HCT116 (cell line): ENCODE data around the gene KIRREL1. TPM values are rescaled to one million over a fixed set of nuclear protein-coding genes. Genes with fewer than 3 reads are reported as not detected.

Source experiments
- ATAC-seq: fragments of 200-7000 bp; cut with Tn5 transposase; 2 replicates; pipeline ENCODE4 v1.9.1; 2020; ENCODE audit warnings: mild to moderate bottlenecking, moderate library complexity
- BruUV-seq: library from RNA; stranded (reverse); fragments of 400-500 nt; replicated peaks from 2 replicates; lab custom pipeline; 2021; lab: Mats Ljungman, UMichigan
- CTCF ChIA-PET: fragments of 300-600 bp; sonication (Branson Sonifier 250); formaldehyde crosslinking; loops from one replicate; lab custom pipeline; 2021; ENCODE audit warnings: antibody characterized with exemption; lab: Charles Lee
- POLR2A ChIA-PET: fragments of 300-600, 350-600 bp; sonication (Branson Sonifier 250); formaldehyde crosslinking; loops from one replicate; lab custom pipeline; 2021; ENCODE audit warnings: antibody characterized with exemption; lab: Charles Lee
- RAD21 ChIA-PET, 2 experiments: fragments of 300-600 bp; sonication (Branson Sonifier 250); formaldehyde crosslinking; loops; one replicate each; lab custom pipeline; 2023; ENCODE audit warnings: low total read pairs in 2 of 2; ENCODE audit not compliant: uncharacterized antibody in 2 of 2, unreplicated experiment in 2 of 2, low non-redundant PET in 1 of 2; lab: Charles Lee
- DNase-seq: peaks from one replicate; pipeline ENCODE4 v3.0.0-alpha.2; 2010; ENCODE audit warnings: low read depth, low spot score
- H2AFZ ChIP-seq: fragments of 200-600 bp; shearing (Covaris generic), sonication (generic); 2 replicates; pipeline ENCODE4 v1.6.1; 2017; ENCODE audit warnings: low read depth, mixed run types, mixed read lengths, antibody characterized with exemption, low read length; ENCODE audit not compliant: poor library complexity, severe bottlenecking
- H3K27ac ChIP-seq: 2 replicates; pipeline ENCODE4 v1.5.1; 2012; ENCODE audit warnings: low read depth, low read length
- H3K27me3 ChIP-seq: fragments of 200-600 bp; sonication (generic); 2 replicates; pipeline ENCODE4 v1.6.1; 2016; ENCODE audit warnings: mixed run types, low read length, mixed read lengths; ENCODE audit not compliant: insufficient read depth
- H3K36me3 ChIP-seq, 2 experiments: fragments of 200-500 bp in 1 of 2; fragments of 200-600 bp in 1 of 2; sonication (Bioruptor generic) in 1 of 2; sonication (generic) in 1 of 2; 2 replicates each; pipeline versions ENCODE4 v1.5.1 to v1.6.1; 2014 to 2016; ENCODE audit warnings: low read length in 2 of 2, inconsistent platforms in 1 of 2, mixed read lengths in 1 of 2, mixed run types in 1 of 2; ENCODE audit not compliant: insufficient read depth in 2 of 2, control insufficient read depth in 1 of 2
- H3K4me1 ChIP-seq, 2 experiments: fragments of 200-600 bp in 1 of 2; sonication (generic) in 1 of 2; 2 replicates each; pipeline versions ENCODE4 v1.5.1 to v1.6.1; 2012 to 2017; ENCODE audit warnings: low read length in 2 of 2, inconsistent platforms in 1 of 2, mild to moderate bottlenecking in 1 of 2, mixed read lengths in 1 of 2, mixed run types in 1 of 2, moderate library complexity in 1 of 2; ENCODE audit not compliant: insufficient read depth in 2 of 2, control insufficient read depth in 1 of 2
- H3K4me2 ChIP-seq: fragments of 200-600 bp; sonication (generic); 2 replicates; pipeline ENCODE4 v1.6.1; 2017; ENCODE audit warnings: mixed run types, low read length, mixed read lengths
- H3K4me3 ChIP-seq, 2 experiments: fragments of 200-600 bp in 1 of 2; sonication (generic) in 1 of 2; replicated peaks in 1 of 2; 2 replicates each; pipeline ENCODE4 v1.5.1; 2011 to 2016; ENCODE audit warnings: low read length in 2 of 2, control low read depth in 1 of 2, low read depth in 1 of 2, mild to moderate bottlenecking in 1 of 2, mixed read lengths in 1 of 2, mixed run types in 1 of 2
- H3K79me2 ChIP-seq: fragments of 200-600 bp; sonication (generic); 2 replicates; pipeline ENCODE4 v1.6.1; 2017; ENCODE audit warnings: mild to moderate bottlenecking, mixed run types, low read length, moderate library complexity, mixed read lengths; ENCODE audit not compliant: insufficient read depth
- H3K9ac ChIP-seq: fragments of 200-600 bp; sonication (generic); 2 replicates; pipeline ENCODE4 v1.6.1; 2016; ENCODE audit warnings: low read length, mixed read lengths
- H3K9me2 ChIP-seq: fragments of 200-600 bp; sonication (generic), shearing (Covaris generic); 2 replicates; pipeline ENCODE4 v1.6.1; 2017; ENCODE audit warnings: mixed run types, mild to moderate bottlenecking, moderate library complexity; ENCODE audit not compliant: insufficient read depth
- H3K9me3 ChIP-seq, 2 experiments: fragments of 200-500 bp in 1 of 2; fragments of 200-600 bp in 1 of 2; sonication (Bioruptor generic) in 1 of 2; sonication (generic) in 1 of 2; 2 replicates each; pipeline ENCODE4 v1.6.1; 2014 to 2017; ENCODE audit warnings: low read length in 2 of 2, mixed read lengths in 2 of 2, inconsistent platforms in 1 of 2, low read depth in 1 of 2, mild to moderate bottlenecking in 1 of 2, mixed run types in 1 of 2, moderate library complexity in 1 of 2; ENCODE audit not compliant: control insufficient read depth in 1 of 2, insufficient read depth in 1 of 2
- H4K20me1 ChIP-seq: fragments of 200-600 bp; sonication (generic), shearing (Covaris generic); 2 replicates; pipeline ENCODE4 v1.6.1; 2017; ENCODE audit warnings: mixed run types, mild to moderate bottlenecking, moderate library complexity; ENCODE audit not compliant: insufficient read depth
- CEBPB ChIP-seq: IDR thresholded peaks from 2 replicates; pipeline ENCODE4 v1.6.1; 2012; ENCODE audit warnings: low read depth
- EZH2 ChIP-seq: fragments of 200-600 bp; sonication (generic); IDR thresholded peaks from 2 replicates; pipeline ENCODE4 v1.6.1; 2017; ENCODE audit warnings: antibody characterized with exemption, mixed run types
- EZH2phosphoT487 ChIP-seq: fragments of 200-600 bp; IDR thresholded peaks from 2 replicates; pipeline ENCODE4 v1.6.1; 2018; ENCODE audit warnings: antibody characterized with exemption, borderline replicate concordance
- POLR2A ChIP-seq: IDR thresholded peaks from 2 replicates; pipeline ENCODE4 v1.7.0; 2011; ENCODE audit warnings: borderline replicate concordance; ENCODE audit not compliant: insufficient read depth, insufficient read length; ENCODE audit errors: extremely low read depth
- POLR2AphosphoS5 ChIP-seq: IDR thresholded peaks from 2 replicates; pipeline ENCODE4 v1.6.1; 2011; ENCODE audit warnings: mild to moderate bottlenecking, low read depth, low read length, moderate library complexity
- SP1 ChIP-seq: IDR thresholded peaks from 2 replicates; pipeline ENCODE4 v1.6.1; 2012; ENCODE audit warnings: low read depth
- TCF7L2 ChIP-seq: IDR thresholded peaks from 2 replicates; pipeline ENCODE4 v1.7.0; 2011; ENCODE audit warnings: borderline replicate concordance, inconsistent platforms; ENCODE audit not compliant: insufficient read depth, insufficient read length; ENCODE audit errors: extremely low read depth
- ZFX ChIP-seq: fragments of 450-650 bp; IDR thresholded peaks from 2 replicates; pipeline ENCODE4 v1.6.1; 2017
- ZNF274 ChIP-seq: fragments of 200-500 bp; sonication (Bioruptor generic); IDR thresholded peaks from 2 replicates; pipeline ENCODE4 v1.6.1; 2014; ENCODE audit warnings: mild to moderate bottlenecking, low read depth, low read length, inconsistent platforms
- intact Hi-C: fragments of 100-400 bp; cut with micrococcal nuclease; formaldehyde crosslinking; loops from 2 replicates; pipeline ENCODE4 v1.10.0; 2022
- total RNA-seq: library from RNA; stranded (reverse); gene quantifications from one replicate; pipeline ENCODE4 v1.2.1, GENCODE V29; 2021; ENCODE audit not compliant: unreplicated experiment
- TF ChIP-seq, protein P1 (sequence below), 3 experiments: fragments of 200-600 bp in 1 of 3; sonication (generic) in 1 of 3; IDR thresholded peaks in 2 of 3; conservative IDR thresholded peaks in 1 of 3; 2 replicates each; pipeline ENCODE4 v1.5.1; 2012 to 2017; ENCODE audit warnings: low read depth in 2 of 3, low read length in 2 of 3, antibody characterized with exemption in 1 of 3, borderline replicate concordance in 1 of 3, control low read depth in 1 of 3, mild to moderate bottlenecking in 1 of 3, mixed read lengths in 1 of 3, mixed run types in 1 of 3, moderate library complexity in 1 of 3; ENCODE audit not compliant: insufficient read depth in 1 of 3
- TF ChIP-seq, protein P2 (sequence below): IDR thresholded peaks from 2 replicates; pipeline ENCODE4 v1.6.1; 2012

The KIRREL1 gene
- total RNA-seq, 1 experiment from 2014 or later, result 20.0 TPM

DNA sequence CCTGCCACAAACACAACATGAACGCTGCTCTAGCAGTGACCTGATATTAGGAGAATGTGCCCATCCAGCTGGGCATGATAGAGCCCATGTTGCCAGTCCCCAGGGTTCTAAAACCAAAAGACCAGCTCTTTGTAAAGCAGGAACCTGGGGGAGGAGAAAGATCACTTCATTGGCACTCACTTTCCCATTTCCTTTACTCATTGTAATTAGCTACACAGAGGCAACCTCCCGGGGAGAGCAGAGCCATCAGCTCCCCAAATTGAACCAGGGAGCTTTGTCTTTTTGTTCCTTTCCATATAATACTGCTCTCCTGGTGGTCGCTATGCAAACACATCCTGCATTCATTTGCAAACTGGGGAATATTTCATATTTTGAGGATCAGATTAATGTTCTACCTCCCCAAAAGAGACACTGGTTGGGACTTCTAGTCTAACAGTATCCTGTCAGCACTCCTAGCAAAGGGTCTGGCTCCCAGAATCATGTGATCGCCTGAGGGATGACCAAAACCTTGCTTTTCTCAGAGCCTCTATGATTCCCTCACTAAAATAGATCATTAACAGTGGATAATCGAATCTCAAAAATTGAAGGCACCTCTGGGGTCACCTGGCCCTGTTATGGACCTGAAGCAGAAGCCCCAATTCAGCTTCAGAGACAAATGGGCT is 110.5 kb downstream of the KIRREL1 start:
- TF ChIP-seq ZFX, result no peak
- TF ChIP-seq ZNF274, result no peak
- TF ChIP-seq, protein P1, sequence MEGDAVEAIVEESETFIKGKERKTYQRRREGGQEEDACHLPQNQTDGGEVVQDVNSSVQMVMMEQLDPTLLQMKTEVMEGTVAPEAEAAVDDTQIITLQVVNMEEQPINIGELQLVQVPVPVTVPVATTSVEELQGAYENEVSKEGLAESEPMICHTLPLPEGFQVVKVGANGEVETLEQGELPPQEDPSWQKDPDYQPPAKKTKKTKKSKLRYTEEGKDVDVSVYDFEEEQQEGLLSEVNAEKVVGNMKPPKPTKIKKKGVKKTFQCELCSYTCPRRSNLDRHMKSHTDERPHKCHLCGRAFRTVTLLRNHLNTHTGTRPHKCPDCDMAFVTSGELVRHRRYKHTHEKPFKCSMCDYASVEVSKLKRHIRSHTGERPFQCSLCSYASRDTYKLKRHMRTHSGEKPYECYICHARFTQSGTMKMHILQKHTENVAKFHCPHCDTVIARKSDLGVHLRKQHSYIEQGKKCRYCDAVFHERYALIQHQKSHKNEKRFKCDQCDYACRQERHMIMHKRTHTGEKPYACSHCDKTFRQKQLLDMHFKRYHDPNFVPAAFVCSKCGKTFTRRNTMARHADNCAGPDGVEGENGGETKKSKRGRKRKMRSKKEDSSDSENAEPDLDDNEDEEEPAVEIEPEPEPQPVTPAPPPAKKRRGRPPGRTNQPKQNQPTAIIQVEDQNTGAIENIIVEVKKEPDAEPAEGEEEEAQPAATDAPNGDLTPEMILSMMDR (IDR thresholded peaks at IDR 0.05 in 2 of 3, conservative IDR thresholded peaks at IDR 0.05 in 1 of 3; ENCODE audit: borderline replicate concordance in 1 of 3, insufficient read depth in 1 of 3, low read depth in 2 of 3, low read length in 2 of 3), result no peak
- no peak for TF ChIP-seq POLR2A
- no peak for TF ChIP-seq POLR2AphosphoS5
- no peak for TF ChIP-seq EZH2phosphoT487
- TF ChIP-seq EZH2, result no peak
- TF ChIP-seq, protein P2, sequence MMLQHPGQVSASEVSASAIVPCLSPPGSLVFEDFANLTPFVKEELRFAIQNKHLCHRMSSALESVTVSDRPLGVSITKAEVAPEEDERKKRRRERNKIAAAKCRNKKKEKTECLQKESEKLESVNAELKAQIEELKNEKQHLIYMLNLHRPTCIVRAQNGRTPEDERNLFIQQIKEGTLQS, result no peak
- TF ChIP-seq SP1, result no peak
- no peak for TF ChIP-seq TCF7L2
- no peak for TF ChIP-seq CEBPB
- Histone ChIP-seq H3K27ac (no peak overlapping the region), H3K4me3 (no peak overlapping the region), H3K9ac (no peak overlapping the region), H3K36me3 (no peaks in the 10 kb centered on the region), H3K4me1 (peaks cover 13 to 31% of the 10 kb centered on the region in 2 experiments), H4K20me1 (no peaks in the 10 kb centered on the region), H3K9me2 (no peaks in the 10 kb centered on the region), H2AFZ (no peak overlapping the region), H3K79me2 (no peaks in the 10 kb centered on the region), H3K27me3 (no peaks in the 10 kb centered on the region), H3K9me3 (no peaks in the 10 kb centered on the region), H3K4me2 (no peak overlapping the region)
- ChIA-PET POLR2A (no interaction called here), RAD21 (no interaction called here), CTCF (interaction anchor here (1.0 to 2.0 kb wide), 5 partner anchors 8 to 112 kb away, joined by 3 to 8 read pairs (median 3); no protein-coding TSS in a partner anchor)
- intact Hi-C loops, result no loop called here
- ATAC-seq (no peak), DNase-seq (no peak)
- no TSS peak for BruUV-seq
